Neuron (in vitro differentiated cells): Measurements from ENCODE around the gene TOGARAM2.

Experiments used
- H2AFZ ChIP-seq: one replicate; pipeline ENCODE4 v1.6.1; 2013; ENCODE audit warnings: low read depth, mild to moderate bottlenecking, inconsistent platforms, low read length, moderate library complexity
- H3K27me3 ChIP-seq: one replicate; pipeline ENCODE4 v1.6.1; 2013; ENCODE audit warnings: low read length; ENCODE audit not compliant: insufficient read depth
- H3K36me3 ChIP-seq: one replicate; pipeline ENCODE4 v1.6.1; 2013; ENCODE audit warnings: low read length; ENCODE audit not compliant: insufficient read depth
- H3K4me1 ChIP-seq: one replicate; pipeline ENCODE4 v1.6.1; 2013; ENCODE audit warnings: low read length; ENCODE audit not compliant: insufficient read depth
- H3K4me3 ChIP-seq: 2 replicates; pipeline ENCODE4 v1.5.1; 2013; ENCODE audit warnings: mild to moderate bottlenecking, low read length, moderate library complexity
- H3K9me3 ChIP-seq: one replicate; pipeline ENCODE4 v1.6.1; 2013; ENCODE audit warnings: low read length

The TOGARAM2 gene

GRCh38 chr2:29009711-29010677 lies 28.9 kb downstream of the TOGARAM2 start:
- peaks cover 5% of the 10 kb centered on the region for H3K27me3 ChIP-seq
- no peak overlapping the region for H3K4me3 ChIP-seq
- H3K36me3 ChIP-seq, result no peaks in the 10 kb centered on the region
- peaks cover 2% of the 10 kb centered on the region for H3K4me1 ChIP-seq
- no peak overlapping the region for H2AFZ ChIP-seq
- H3K9me3 ChIP-seq, result no peaks in the 10 kb centered on the region

GRCh38 chr2:29010946-29011345 lies 29.8 kb downstream of the TOGARAM2 start:
- Histone ChIP-seq H3K9me3 (no peaks in the 10 kb centered on the region), H3K36me3 (no peaks in the 10 kb centered on the region), H2AFZ (no peak overlapping the region), H3K4me3 (no peak overlapping the region), H3K4me1 (peaks cover 2% of the 10 kb centered on the region), H3K27me3 (peaks cover 12% of the 10 kb centered on the region)

GRCh38 chr2:29011418-29012060 lies 30.4 kb downstream of the TOGARAM2 start:
- Histone ChIP-seq H3K4me1 (peaks cover 2% of the 10 kb centered on the region), H3K36me3 (no peaks in the 10 kb centered on the region), H2AFZ (no peak overlapping the region), H3K9me3 (no peaks in the 10 kb centered on the region), H3K4me3 (no peak overlapping the region), H3K27me3 (peaks cover 12% of the 10 kb centered on the region)

GRCh38 chr2:29012211-29012681 lies 31.1 kb downstream of the TOGARAM2 start:
- Histone ChIP-seq H3K27me3 (peaks cover 12% of the 10 kb centered on the region), H2AFZ (no peak overlapping the region), H3K4me3 (no peak overlapping the region), H3K36me3 (no peaks in the 10 kb centered on the region), H3K4me1 (peaks cover 2% of the 10 kb centered on the region), H3K9me3 (no peaks in the 10 kb centered on the region)

GRCh38 chr2:29013057-29013780 lies 32.1 kb downstream of the TOGARAM2 start:
- Histone ChIP-seq H3K4me1 (peaks cover 2% of the 10 kb centered on the region), H3K27me3 (peaks cover 12% of the 10 kb centered on the region), H2AFZ (no peak overlapping the region), H3K9me3 (no peaks in the 10 kb centered on the region), H3K36me3 (no peaks in the 10 kb centered on the region), H3K4me3 (no peak overlapping the region)

GRCh38 chr2:29014331-29014730 lies 33.2 kb downstream of the TOGARAM2 start:
- peaks cover 12% of the 10 kb centered on the region for H3K27me3 ChIP-seq
- peaks cover 2% of the 10 kb centered on the region for H3K4me1 ChIP-seq
- no peak overlapping the region for H3K4me3 ChIP-seq
- H3K36me3 ChIP-seq, result no peaks in the 10 kb centered on the region
- H3K9me3 ChIP-seq, result no peaks in the 10 kb centered on the region
- H2AFZ ChIP-seq, result no peak overlapping the region

- H2AFZ ChIP-seq, result no peak overlapping the region
- no peaks in the 10 kb centered on the region for H3K36me3 ChIP-seq
- H3K4me3 ChIP-seq, result no peak overlapping the region
- H3K27me3 ChIP-seq, result peaks cover 12% of the 10 kb centered on the region
- peaks cover 2% of the 10 kb centered on the region for H3K4me1 ChIP-seq
- H3K9me3 ChIP-seq, result no peaks in the 10 kb centered on the region
These were observed 33.8 kb downstream of the TOGARAM2 start for GRCh38 chr2:29014811-29015421.

GRCh38 chr2:29015701-29016470 lies 34.8 kb downstream of the TOGARAM2 start:
- peaks cover 2% of the 10 kb centered on the region for H3K4me1 ChIP-seq
- peaks cover 12% of the 10 kb centered on the region for H3K27me3 ChIP-seq
- H3K4me3 ChIP-seq, result no peak overlapping the region
- H3K9me3 ChIP-seq, result no peaks in the 10 kb centered on the region
- H2AFZ ChIP-seq, result no peak overlapping the region
- no peaks in the 10 kb centered on the region for H3K36me3 ChIP-seq

GRCh38 chr2:29016504-29016903 lies 35.4 kb downstream of the TOGARAM2 start:
- Histone ChIP-seq H3K36me3 (no peaks in the 10 kb centered on the region), H3K27me3 (peaks cover 12% of the 10 kb centered on the region), H3K4me1 (no peaks in the 10 kb centered on the region), H2AFZ (no peak overlapping the region), H3K9me3 (no peaks in the 10 kb centered on the region), H3K4me3 (no peak overlapping the region)

GRCh38 chr2:29017716-29018435 lies 36.8 kb downstream of the TOGARAM2 start:
- Histone ChIP-seq H2AFZ (no peak overlapping the region), H3K36me3 (no peaks in the 10 kb centered on the region), H3K9me3 (no peaks in the 10 kb centered on the region), H3K4me3 (no peak overlapping the region), H3K27me3 (peaks cover 7% of the 10 kb centered on the region), H3K4me1 (peaks cover 13% of the 10 kb centered on the region)

- Histone ChIP-seq H3K4me3 (no peak overlapping the region), H2AFZ (no peak overlapping the region), H3K27me3 (no peaks in the 10 kb centered on the region), H3K36me3 (no peaks in the 10 kb centered on the region), H3K4me1 (peaks cover 24% of the 10 kb centered on the region), H3K9me3 (no peaks in the 10 kb centered on the region)
These were observed 40.8 kb downstream of the TOGARAM2 start for GRCh38 chr2:29021886-29022285.
